Activated CD4-positive, alpha-beta T cell treated with anti-CD3 and anti-CD28 coated beads, Interleukin-2, amount 10 ng/mL, durations not matched to agents 24 days and 14 days (primary cell): ENCODE measurements around the gene SCG3. TPM values are rescaled to one million over a fixed set of nuclear protein-coding genes. Genes with fewer than 3 reads are reported as not detected.

Experiments
- DNase-seq: peaks from one replicate; pipeline ENCODE4 v3.0.0; 2022
- H3K27ac Mint-ChIP-seq: one replicate; pipeline ENCODE4 v1.8.0; 2022; ENCODE audit warnings: mild to moderate bottlenecking, mixed read lengths
- H3K27me3 Mint-ChIP-seq: one replicate; pipeline ENCODE4 v1.8.0; 2022; ENCODE audit warnings: mixed read lengths
- H3K36me3 Mint-ChIP-seq: one replicate; pipeline ENCODE4 v1.8.0; 2022; ENCODE audit warnings: low read depth, mild to moderate bottlenecking, mixed read lengths
- H3K4me1 Mint-ChIP-seq: one replicate; pipeline ENCODE4 v1.8.0; 2021; ENCODE audit warnings: mixed read lengths
- H3K4me3 Mint-ChIP-seq: one replicate; pipeline ENCODE4 v1.8.0; 2022; ENCODE audit warnings: mild to moderate bottlenecking, moderate library complexity, mixed read lengths
- H3K9me3 Mint-ChIP-seq: one replicate; pipeline ENCODE4 v1.8.0; 2021; ENCODE audit warnings: mixed read lengths
- intact Hi-C: fragments of 100-400 bp; cut with micrococcal nuclease; formaldehyde crosslinking; loops from one replicate; pipeline ENCODE4 v1.15.1; 2023
- total RNA-seq: library from RNA; stranded (reverse); gene quantifications from 2 replicates; pipeline ENCODE4 v1.2.3, GENCODE V29; 2022

Gene SCG3
- total RNA-seq, 1 donor from 2014 or later, result not detected

GRCh38 chr15:51699373-51699772 lies 18.1 kb downstream of the SCG3 start:
- Mint-ChIP-seq H3K36me3 (no peaks in the 10 kb centered on the region), H3K27ac (no peak overlapping the region), H3K27me3 (peaks cover 24% of the 10 kb centered on the region), H3K4me3 (no peak overlapping the region), H3K9me3 (peaks cover 4% of the 10 kb centered on the region), H3K4me1 (peaks cover 1% of the 10 kb centered on the region)
- DNase-seq, result no peak
- intact Hi-C loops, result no loop called here

GRCh38 chr15:51702710-51703109 lies 21.4 kb downstream of the SCG3 start:
- H3K4me1 Mint-ChIP-seq, result no peaks in the 10 kb centered on the region
- no peak overlapping the region for H3K4me3 Mint-ChIP-seq
- H3K36me3 Mint-ChIP-seq, result no peaks in the 10 kb centered on the region
- intact Hi-C loops, result loop anchor here (10.0 kb wide), 1 partner anchor 52 kb away; the partner anchor contains the start of gene TMOD2
- H3K9me3 Mint-ChIP-seq, result peaks cover 4% of the 10 kb centered on the region
- peaks cover 25% of the 10 kb centered on the region for H3K27me3 Mint-ChIP-seq
- no peak for DNase-seq
- no peak overlapping the region for H3K27ac Mint-ChIP-seq

- no peak for DNase-seq
- no peak overlapping the region for H3K27ac Mint-ChIP-seq
- peaks cover 6% of the 10 kb centered on the region for H3K27me3 Mint-ChIP-seq
- no peaks in the 10 kb centered on the region for H3K4me1 Mint-ChIP-seq
- no peaks in the 10 kb centered on the region for H3K36me3 Mint-ChIP-seq
- H3K4me3 Mint-ChIP-seq, result no peak overlapping the region
- intact Hi-C loops, result loop anchor here (10.0 kb wide), 1 partner anchor 49 kb away; the partner anchor contains the start of gene TMOD2
- H3K9me3 Mint-ChIP-seq, result no peaks in the 10 kb centered on the region
These were observed 25.0 kb downstream of the SCG3 start for GRCh38 chr15:51706291-51706690.

- H3K9me3 Mint-ChIP-seq, result no peaks in the 10 kb centered on the region
- no peaks in the 10 kb centered on the region for H3K36me3 Mint-ChIP-seq
- H3K27me3 Mint-ChIP-seq, result peaks cover 4% of the 10 kb centered on the region
- intact Hi-C loops, result loop anchor here (10.0 kb wide), 1 partner anchor 48 kb away; the partner anchor contains the start of gene TMOD2
- H3K4me3 Mint-ChIP-seq, result no peak overlapping the region
- H3K27ac Mint-ChIP-seq, result no peak overlapping the region
- DNase-seq, result no peak
- H3K4me1 Mint-ChIP-seq, result no peaks in the 10 kb centered on the region
These were observed 25.8 kb downstream of the SCG3 start for GRCh38 chr15:51706926-51707608.

- Mint-ChIP-seq H3K36me3 (no peaks in the 10 kb centered on the region), H3K9me3 (no peaks in the 10 kb centered on the region), H3K27ac (no peak overlapping the region), H3K4me1 (no peaks in the 10 kb centered on the region), H3K4me3 (no peak overlapping the region), H3K27me3 (peaks cover 4% of the 10 kb centered on the region)
- no peak for DNase-seq
- intact Hi-C loops, result loop anchor here (10.0 kb wide), 1 partner anchor 47 kb away; the partner anchor contains the start of gene TMOD2
These were observed 26.7 kb downstream of the SCG3 start for GRCh38 chr15:51708013-51708412.

GRCh38 chr15:51709031-51709430 lies 27.7 kb downstream of the SCG3 start:
- intact Hi-C loops, result loop anchor here (10.0 kb wide), 1 partner anchor 46 kb away; the partner anchor contains the start of gene TMOD2
- Mint-ChIP-seq H3K9me3 (no peaks in the 10 kb centered on the region), H3K27ac (no peak overlapping the region), H3K4me1 (no peaks in the 10 kb centered on the region), H3K4me3 (no peak overlapping the region), H3K36me3 (no peaks in the 10 kb centered on the region), H3K27me3 (peaks cover 2% of the 10 kb centered on the region)
- DNase-seq, result no peak

- no peak for DNase-seq
- intact Hi-C loops, result no loop called here
- no peaks in the 10 kb centered on the region for H3K9me3 Mint-ChIP-seq
- no peak overlapping the region for H3K27ac Mint-ChIP-seq
- no peaks in the 10 kb centered on the region for H3K36me3 Mint-ChIP-seq
- H3K4me3 Mint-ChIP-seq, result no peak overlapping the region
- H3K27me3 Mint-ChIP-seq, result no peaks in the 10 kb centered on the region
- H3K4me1 Mint-ChIP-seq, result no peaks in the 10 kb centered on the region
These were observed 32.9 kb downstream of the SCG3 start for GRCh38 chr15:51714162-51714561.

GRCh38 chr15:51714911-51715310 lies 33.6 kb downstream of the SCG3 start:
- no peaks in the 10 kb centered on the region for H3K4me1 Mint-ChIP-seq
- H3K27ac Mint-ChIP-seq, result no peak overlapping the region
- no peak for DNase-seq
- no peaks in the 10 kb centered on the region for H3K27me3 Mint-ChIP-seq
- no peaks in the 10 kb centered on the region for H3K9me3 Mint-ChIP-seq
- intact Hi-C loops, result no loop called here
- H3K4me3 Mint-ChIP-seq, result no peak overlapping the region
- no peaks in the 10 kb centered on the region for H3K36me3 Mint-ChIP-seq

GRCh38 chr15:51718219-51718618 lies 36.9 kb downstream of the SCG3 start:
- Mint-ChIP-seq H3K36me3 (peaks cover 20% of the 10 kb centered on the region), H3K4me1 (peaks cover 2% of the 10 kb centered on the region), H3K27ac (no peak overlapping the region), H3K4me3 (no peak overlapping the region), H3K9me3 (no peaks in the 10 kb centered on the region), H3K27me3 (no peaks in the 10 kb centered on the region)
- DNase-seq, result no peak
- intact Hi-C loops, result no loop called here

- Mint-ChIP-seq H3K27ac (no peak overlapping the region), H3K4me1 (peaks cover 2% of the 10 kb centered on the region), H3K4me3 (no peak overlapping the region), H3K9me3 (no peaks in the 10 kb centered on the region), H3K27me3 (no peaks in the 10 kb centered on the region), H3K36me3 (peaks cover 20% of the 10 kb centered on the region)
- no peak for DNase-seq
- intact Hi-C loops, result no loop called here
These were observed 37.4 kb downstream of the SCG3 start for GRCh38 chr15:51718746-51719145.

GRCh38 chr15:51720201-51720995 lies 39.1 kb downstream of the SCG3 start:
- Mint-ChIP-seq H3K4me1 (peaks cover 8% of the 10 kb centered on the region), H3K36me3 (peaks cover 26% of the 10 kb centered on the region), H3K27me3 (no peaks in the 10 kb centered on the region), H3K27ac (no peak overlapping the region), H3K9me3 (no peaks in the 10 kb centered on the region), H3K4me3 (no peak overlapping the region)
- intact Hi-C loops, result no loop called here
- DNase-seq, result no peak

GRCh38 chr15:51721199-51721960 lies 40.1 kb downstream of the SCG3 start:
- H3K9me3 Mint-ChIP-seq, result no peaks in the 10 kb centered on the region
- no peak for DNase-seq
- intact Hi-C loops, result no loop called here
- H3K27me3 Mint-ChIP-seq, result no peaks in the 10 kb centered on the region
- no peak overlapping the region for H3K4me3 Mint-ChIP-seq
- peaks cover 28% of the 10 kb centered on the region for H3K36me3 Mint-ChIP-seq
- H3K4me1 Mint-ChIP-seq, result peaks cover 11% of the 10 kb centered on the region
- H3K27ac Mint-ChIP-seq, result no peak overlapping the region

GRCh38 chr15:51724199-51724598 lies 42.9 kb downstream of the SCG3 start:
- no peak overlapping the region for H3K4me3 Mint-ChIP-seq
- H3K9me3 Mint-ChIP-seq, result no peaks in the 10 kb centered on the region
- H3K27ac Mint-ChIP-seq, result no peak overlapping the region
- H3K4me1 Mint-ChIP-seq, result peaks cover 21% of the 10 kb centered on the region
- H3K36me3 Mint-ChIP-seq, result peaks cover 31% of the 10 kb centered on the region
- DNase-seq, result no peak
- intact Hi-C loops, result no loop called here
- no peaks in the 10 kb centered on the region for H3K27me3 Mint-ChIP-seq

- Mint-ChIP-seq H3K27me3 (no peaks in the 10 kb centered on the region), H3K36me3 (peaks cover 33% of the 10 kb centered on the region), H3K4me3 (no peak overlapping the region), H3K27ac (no peak overlapping the region), H3K9me3 (no peaks in the 10 kb centered on the region), H3K4me1 (peaks cover 22% of the 10 kb centered on the region)
- no peak for DNase-seq
- intact Hi-C loops, result no loop called here
These were observed 43.4 kb downstream of the SCG3 start for GRCh38 chr15:51724673-51725072.
